Adrenal gland (tissue), 12 donors: Measurements from ENCODE around the gene GK. TPM values are rescaled to one million over a fixed set of nuclear protein-coding genes. Genes with fewer than 3 reads are reported as not detected.

Experiments used
- DNase-seq, 7 donors: peaks; one replicate each; pipeline ENCODE4 v3.0.0-alpha.2; 2019 to 2020
- H3K27ac ChIP-seq, 5 donors: fragments of 200-600 bp; sonication (generic) in 4 of 5; 1 replicate in 3 of 5; 2 replicates in 2 of 5; pipeline versions ENCODE4 v1.5.1 to v1.8.0; 2016 to 2020; ENCODE audit warnings: mild to moderate bottlenecking in 1 of 5
- H3K27me3 ChIP-seq: fragments of 200-600 bp; 2 replicates; pipeline ENCODE4 v1.8.0; 2021
- H3K36me3 ChIP-seq, 2 donors: fragments of 200-600 bp; replicated peaks in 1 of 2; 1 replicate in 1 of 2; 2 replicates in 1 of 2; pipeline versions ENCODE4 v1.5.1 to v1.8.0; 2018 to 2022
- H3K4me1 ChIP-seq, 2 donors: fragments of 200-600 bp; replicated peaks in 1 of 2; 1 replicate in 1 of 2; 2 replicates in 1 of 2; pipeline versions ENCODE4 v1.5.1 to v1.8.0; 2018 to 2021
- H3K4me3 ChIP-seq, 4 donors: fragments of 200-600 bp; sonication (generic) in 3 of 4; one replicate each; pipeline ENCODE4 v1.5.1; 2016 to 2018
- H3K9me3 ChIP-seq, 3 donors: fragments of 200-600 bp; sonication (generic) in 1 of 3; replicated peaks in 1 of 3; 1 replicate in 2 of 3; 2 replicates in 1 of 3; pipeline versions ENCODE4 v1.5.1 to v1.8.0; 2016 to 2021
- CTCF ChIP-seq, 6 experiments: fragments of 450-650 bp in 4 of 6; fragments of 200-600 bp in 2 of 6; sonication (generic) in 1 of 6; IDR thresholded peaks; 1 replicate in 5 of 6; 2 replicates in 1 of 6; pipeline versions ENCODE4 v1.5.1 to v1.8.0; 2016 to 2021; ENCODE audit warnings: antibody characterized with exemption in 6 of 6, mild to moderate bottlenecking in 2 of 6, moderate library complexity in 1 of 6
- POLR2A ChIP-seq, 2 donors: fragments of 450-650 bp; IDR thresholded peaks; one replicate each; pipeline ENCODE4 v1.6.1; 2017; ENCODE audit warnings: antibody characterized with exemption in 2 of 2, mild to moderate bottlenecking in 2 of 2, moderate library complexity in 1 of 2
- WGBS, 4 donors: extraction: QIAGEN DNeasy Blood & Tissue Kit in 2 of 4; methylation state at CpG; one replicate each; pipeline versions ENCODE4 v1.1.5 to v1.1.7; 2013 to 2017; 5-methylcytosine and 5-hydroxymethylcytosine counted together
- intact Hi-C, 2 donors: fragments of 100-400 bp; cut with DNase I; formaldehyde crosslinking; loops; one replicate each; pipeline versions ENCODE4 v1.14.1 to v1.15.0; 2022 to 2023
- polyA plus RNA-seq, 3 donors: library from polyadenylated mRNA; stranded (reverse); fragments of 200-250 nt in 2 of 3; fragments of 350-450 nt in 1 of 3; fragmentation: Illumina TruSeq in 1 of 3; extraction: RNeasy Lipid Tissue Mini Kit (QIAGEN cat#74804) in 1 of 3; gene quantifications; one replicate each; pipeline ENCODE4 v1.2.3, GENCODE V29; 2013 to 2014
- small RNA-seq, 2 donors: library from RNA; depleted of rRNA; stranded (forward); fragments of <200 nt; gene quantifications; one replicate each; pipeline ENCODE3, GENCODE V24; 2016
- total RNA-seq, 9 donors: library from RNA; depleted of rRNA in 4 of 9; stranded (reverse); fragments of >200 nt in 4 of 9; fragments of 120-200 nt in 1 of 9; fragmentation: NEBNext Ultra II Directional in 1 of 9; extraction: Animal tissue kit (Norgen Biotek cat#: 25700) in 1 of 9; gene quantifications; one replicate each; pipeline versions ENCODE4 v1.1.0 to v1.2.4, GENCODE V29; 2013 to 2023
- donor health status: healthy with polysubstance abuse.
- donor health status: Bipolar disorder and iron deficiency.
- donor health status: DM: yes; HTN: yes; CAD: no.
- donor health status: DM: no; HTN: no; CAD: no.
- donor health status: DM: no; HTN: no; CAD: no.
- donor health status: DM: yes; HTN: yes; CAD: no.

The GK gene
- total and polyA plus RNA-seq, 12 donors = 6.1 to 169 (median 10.1) TPM

GRCh38 chrX:30779453-30780030 is 126.3 kb downstream of the GK start:
- no peak for DNase-seq
- H3K27ac ChIP-seq = no peak overlapping the region
- no peak overlapping the region for H3K4me3 ChIP-seq
- no peaks in the 10 kb centered on the region for H3K36me3 ChIP-seq
- H3K27me3 ChIP-seq = peaks cover 14% of the 10 kb centered on the region
- intact Hi-C loops = no loop called here
- 83 to 93% (median 89%) methylated on average over 6 to 19 of the region's 19 CpGs for WGBS, 4 donors
- TF ChIP-seq CTCF (IDR thresholded peaks at IDR 0.05) (no peak), POLR2A (IDR thresholded peaks at IDR 0.05) (no peak)
- H3K9me3 ChIP-seq = no peaks in the 10 kb centered on the region
- no peaks in the 10 kb centered on the region for H3K4me1 ChIP-seq

Small RNA genes within 50 kb of the gene (small RNA-seq; reads per million reads assigned to genes)
- 0 reads per million in 2 donors for gene CKS1BP6

Other genes starting within 250 kb of the GK start
- 1 to 10 TPM in 7 of 9 donors, under 1 TPM in 2; 0.44 to 2.9 (median 1.7) TPM for gene TASL, start 75.7 kb upstream of the GK start, total RNA-seq
- gene TASL, start 75.7 kb upstream of the GK start, polyA plus RNA-seq = 1 to 10 TPM in 2 of 3 donors, under 1 TPM in 1; 0.47 to 1.3 (median 1.1) TPM
- 10 to 100 TPM; 14.7 to 44.6 (median 22.2) TPM for gene TAB3, start 235.8 kb downstream of the GK start, total RNA-seq
- gene TAB3, start 235.8 kb downstream of the GK start, polyA plus RNA-seq = 10 to 100 TPM in 2 of 3 donors, 1 to 10 TPM in 1; 7.0 to 17.4 (median 12.0) TPM